Left kidney (tissue), 2 donors: Measurements from ENCODE around the gene COL2A1. TPM values are rescaled to one million over a fixed set of nuclear protein-coding genes. Genes with fewer than 3 reads are reported as not detected.

Source experiments
- DNase-seq: peaks from one replicate; pipeline ENCODE4 v3.0.0-alpha.2; 2013
- polyA plus RNA-seq: library from polyadenylated mRNA; unstranded; fragments of 120-200 nt; gene quantifications from one replicate; pipeline ENCODE4 v1.2.1, GENCODE V29; 2013; ENCODE audit not compliant: insufficient read length

COL2A1 gene
- polyA plus RNA-seq, 1 donor = 50.3 TPM

- DNase-seq = no peak
Measured at GRCh38 chr12:47946413-47947323, 57.6 kb downstream of the COL2A1 start.

GRCh38 chr12:47945341-47945728 lies 58.9 kb downstream of the COL2A1 start:
- DNase-seq = no peak

GRCh38 chr12:47944685-47945340 lies 59.5 kb downstream of the COL2A1 start:
- DNase-seq = no peak

- DNase-seq = no peak
Measured at GRCh38 chr12:47943623-47944340, 60.5 kb downstream of the COL2A1 start.

- DNase-seq = no peak
Measured at GRCh38 chr12:47942614-47943225, 61.6 kb downstream of the COL2A1 start.

GRCh38 chr12:47941871-47942613 lies 62.2 kb downstream of the COL2A1 start:
- DNase-seq = no peak

GRCh38 chr12:47941475-47941780 lies 62.8 kb downstream of the COL2A1 start:
- DNase-seq = no peak

- DNase-seq = no peak
Measured at GRCh38 chr12:47940773-47941474, 63.4 kb downstream of the COL2A1 start.

GRCh38 chr12:47939009-47939601 lies 65.2 kb downstream of the COL2A1 start:
- DNase-seq = no peak

- DNase-seq = no peak
Measured at GRCh38 chr12:47938594-47938993, 65.7 kb downstream of the COL2A1 start.

- no peak for DNase-seq
Measured at GRCh38 chr12:47938093-47938492, 66.2 kb downstream of the COL2A1 start.

- DNase-seq = no peak
Measured at GRCh38 chr12:47935184-47935583, 69.1 kb downstream of the COL2A1 start.

- no peak for DNase-seq
Measured at GRCh38 chr12:47931187-47931586, 73.1 kb downstream of the COL2A1 start.

GRCh38 chr12:47930634-47931033 lies 73.6 kb downstream of the COL2A1 start:
- no peak for DNase-seq

- DNase-seq = no peak
Measured at GRCh38 chr12:47927346-47927745, 76.9 kb downstream of the COL2A1 start.

Other genes with a start within 250 kb of the COL2A1 start
- 61.2 TPM for gene RAPGEF3, start 245.6 kb downstream of the COL2A1 start, polyA plus RNA-seq
- gene SLC48A1, start 231.2 kb downstream of the COL2A1 start, polyA plus RNA-seq = 57.5 TPM
- gene HDAC7, start 184.6 kb downstream of the COL2A1 start, polyA plus RNA-seq = 80.9 TPM
- 3.1 TPM for gene VDR, start 99.5 kb downstream of the COL2A1 start, polyA plus RNA-seq
- 134 TPM for gene TMEM106C, start 40.9 kb downstream of the COL2A1 start, polyA plus RNA-seq
- 31.7 TPM for gene SENP1, start 101.6 kb upstream of the COL2A1 start, polyA plus RNA-seq
- gene PFKM, start 114.9 kb upstream of the COL2A1 start, polyA plus RNA-seq = 134 TPM
- gene ASB8, start 153.0 kb upstream of the COL2A1 start, polyA plus RNA-seq = 47.0 TPM
- gene CCDC184, start 179.2 kb upstream of the COL2A1 start, polyA plus RNA-seq = 0.25 TPM
- 0.98 TPM for gene OR10AD1, start 198.8 kb upstream of the COL2A1 start, polyA plus RNA-seq